Measurements from ENCODE around the gene CCDC127. TPM values are rescaled to one million over a fixed set of nuclear protein-coding genes. Genes with fewer than 3 reads are reported as not detected.
"Not testable (repeated sequence)": the region's sequence is repeated elsewhere in the genome, so short reads cannot be mapped to it uniquely, and the experiment has no call there.

The CCDC127 gene
- total RNA-seq, 1 donor from 2014 or later = 10.1 TPM

DNA sequence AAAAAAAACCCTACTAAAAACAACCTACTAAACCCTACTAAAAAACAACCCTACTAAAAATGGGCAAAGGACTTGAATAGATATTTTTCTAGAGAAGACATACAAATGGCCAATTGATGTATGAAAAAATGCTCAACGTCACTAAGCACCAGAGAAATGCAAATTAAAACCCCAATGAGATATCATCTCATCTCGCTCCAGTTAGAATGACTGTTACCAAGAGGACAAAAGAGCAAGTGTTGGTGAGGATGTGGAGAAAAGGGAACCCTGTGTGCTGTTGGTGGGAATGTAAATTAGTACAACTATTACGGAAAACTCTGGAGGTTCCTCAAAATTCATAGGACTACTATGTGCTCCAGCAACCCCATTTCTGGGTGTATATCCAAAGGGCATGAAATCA, 10.9 kb upstream of the CCDC127 start:
- H3K4me3 Mint-ChIP-seq (ENCODE audit: low read depth) = no peak overlapping the region
- no peak overlapping the region for H3K27ac Mint-ChIP-seq
- TF ChIP-seq, protein P1, sequence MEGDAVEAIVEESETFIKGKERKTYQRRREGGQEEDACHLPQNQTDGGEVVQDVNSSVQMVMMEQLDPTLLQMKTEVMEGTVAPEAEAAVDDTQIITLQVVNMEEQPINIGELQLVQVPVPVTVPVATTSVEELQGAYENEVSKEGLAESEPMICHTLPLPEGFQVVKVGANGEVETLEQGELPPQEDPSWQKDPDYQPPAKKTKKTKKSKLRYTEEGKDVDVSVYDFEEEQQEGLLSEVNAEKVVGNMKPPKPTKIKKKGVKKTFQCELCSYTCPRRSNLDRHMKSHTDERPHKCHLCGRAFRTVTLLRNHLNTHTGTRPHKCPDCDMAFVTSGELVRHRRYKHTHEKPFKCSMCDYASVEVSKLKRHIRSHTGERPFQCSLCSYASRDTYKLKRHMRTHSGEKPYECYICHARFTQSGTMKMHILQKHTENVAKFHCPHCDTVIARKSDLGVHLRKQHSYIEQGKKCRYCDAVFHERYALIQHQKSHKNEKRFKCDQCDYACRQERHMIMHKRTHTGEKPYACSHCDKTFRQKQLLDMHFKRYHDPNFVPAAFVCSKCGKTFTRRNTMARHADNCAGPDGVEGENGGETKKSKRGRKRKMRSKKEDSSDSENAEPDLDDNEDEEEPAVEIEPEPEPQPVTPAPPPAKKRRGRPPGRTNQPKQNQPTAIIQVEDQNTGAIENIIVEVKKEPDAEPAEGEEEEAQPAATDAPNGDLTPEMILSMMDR (IDR thresholded peaks at IDR 0.05; ENCODE audit: unreplicated experiment) = no peak
- H3K4me1 Mint-ChIP-seq (ENCODE audit: low read depth) = no peaks in the 10 kb centered on the region
- H3K27me3 Mint-ChIP-seq = no peaks in the 10 kb centered on the region
- peaks cover 30% of the 10 kb centered on the region for H3K36me3 Mint-ChIP-seq (ENCODE audit: insufficient read depth)
- no peaks in the 10 kb centered on the region for H3K9me3 Mint-ChIP-seq (ENCODE audit: low read depth)
- no peak for DNase-seq (ENCODE audit: low spot score, unreplicated experiment)

DNA sequence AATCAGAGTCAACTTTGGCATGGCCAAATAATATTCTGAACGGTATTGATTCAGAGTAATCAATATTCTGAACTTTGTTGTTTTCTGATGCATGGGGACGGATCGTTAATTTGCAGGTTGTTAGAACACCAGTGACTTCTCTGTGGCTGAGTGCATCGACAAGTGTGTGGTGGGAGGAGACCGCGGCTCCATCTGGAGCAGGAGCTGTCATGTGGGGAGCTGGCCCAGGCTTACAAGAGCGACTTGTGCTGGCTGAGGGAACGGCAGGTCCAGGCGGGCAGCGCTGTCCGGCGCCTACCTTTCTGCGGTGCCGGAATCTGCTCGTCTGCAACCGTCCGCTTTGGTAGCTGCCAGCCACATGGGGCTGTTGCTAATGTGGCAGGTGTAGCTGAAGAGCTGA, 9.4 kb upstream of the CCDC127 start:
- H3K27me3 Mint-ChIP-seq; H3K4me1 Mint-ChIP-seq (ENCODE audit: low read depth); H3K9me3 Mint-ChIP-seq (ENCODE audit: low read depth); H3K4me3 Mint-ChIP-seq (ENCODE audit: low read depth); DNase-seq (ENCODE audit: low spot score, unreplicated experiment); H3K27ac Mint-ChIP-seq: not testable (repeated sequence)
- H3K36me3 Mint-ChIP-seq (ENCODE audit: insufficient read depth) = peaks cover 25% of the 10 kb centered on the region

GRCh38 chr5:225334-225733, 7.4 kb upstream of the CCDC127 start:
- TF ChIP-seq, protein P1 (IDR thresholded peaks at IDR 0.05; ENCODE audit: unreplicated experiment) = no peak
- Mint-ChIP-seq H3K36me3 (ENCODE audit: insufficient read depth) (peaks cover 25% of the 10 kb centered on the region), H3K9me3 (ENCODE audit: low read depth) (no peaks in the 10 kb centered on the region), H3K27ac (no peak overlapping the region), H3K27me3 (no peaks in the 10 kb centered on the region), H3K4me3 (ENCODE audit: low read depth) (no peak overlapping the region), H3K4me1 (ENCODE audit: low read depth) (no peaks in the 10 kb centered on the region)
- no peak for DNase-seq (ENCODE audit: low spot score, unreplicated experiment)

DNA sequence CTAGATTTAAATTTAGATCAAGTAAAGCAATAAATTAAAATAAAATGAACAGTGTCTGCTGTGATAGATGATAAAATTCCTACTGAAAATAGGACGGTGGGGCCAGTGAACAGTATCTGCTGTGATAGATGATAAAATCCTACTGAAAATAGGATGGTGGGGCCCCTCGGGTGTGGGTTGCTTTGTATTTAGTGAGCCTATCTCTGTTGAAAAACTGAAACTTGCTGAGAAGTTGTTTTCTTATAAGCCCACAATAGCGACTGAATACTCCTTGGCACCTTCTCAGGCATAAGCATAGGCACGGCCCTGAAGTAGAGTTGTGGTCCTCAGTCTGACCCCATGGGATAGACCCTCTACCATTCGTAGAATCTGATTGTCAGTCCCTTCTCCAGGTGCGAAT, 5.8 kb upstream of the CCDC127 start:
- Mint-ChIP-seq H3K27me3 (no peaks in the 10 kb centered on the region), H3K36me3 (ENCODE audit: insufficient read depth) (peaks cover 23% of the 10 kb centered on the region), H3K27ac (no peak overlapping the region), H3K4me3 (ENCODE audit: low read depth) (no peak overlapping the region), H3K9me3 (ENCODE audit: low read depth) (no peaks in the 10 kb centered on the region), H3K4me1 (ENCODE audit: low read depth) (peaks cover 9% of the 10 kb centered on the region)
- TF ChIP-seq, protein P1 (IDR thresholded peaks at IDR 0.05; ENCODE audit: unreplicated experiment) = no peak
- DNase-seq (ENCODE audit: low spot score, unreplicated experiment) = no peak

DNA sequence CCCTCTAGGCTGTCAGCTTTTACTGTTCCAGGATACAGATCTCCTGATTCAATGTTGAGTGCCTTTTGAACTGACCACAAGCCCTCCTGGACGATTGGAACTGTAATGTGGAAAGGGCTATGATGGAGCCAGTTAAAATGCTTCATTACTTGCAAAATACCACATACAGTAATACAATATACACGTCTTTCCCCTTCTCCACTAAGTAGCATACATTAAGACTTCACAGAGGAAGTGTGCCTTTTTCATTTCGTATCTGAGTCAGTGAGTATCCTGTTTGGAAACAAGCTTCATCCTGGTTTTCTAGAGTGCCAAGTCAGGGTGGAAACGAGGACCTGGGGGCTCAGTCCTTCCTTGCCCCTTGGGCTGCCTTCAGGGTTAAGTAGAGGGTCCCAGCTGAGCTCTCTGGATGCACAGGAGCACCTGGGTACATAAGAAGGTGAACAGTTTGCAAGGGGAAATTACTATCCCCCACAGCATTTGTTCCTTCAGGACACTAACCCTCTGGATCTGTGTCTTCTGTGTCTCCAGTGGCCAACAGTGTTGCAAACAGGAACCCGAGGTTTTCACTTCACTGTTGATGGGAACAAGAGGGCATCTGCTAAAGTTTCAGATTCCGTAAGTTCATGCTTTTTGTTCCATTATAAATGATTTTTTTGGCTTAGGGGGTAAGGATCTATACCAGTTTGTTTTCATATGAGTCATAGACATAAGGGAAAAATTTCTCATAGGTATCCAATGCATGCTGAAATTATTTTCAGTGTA, 5.2 kb upstream of the CCDC127 start:
- DNase-seq (ENCODE audit: low spot score, unreplicated experiment); H3K4me1 Mint-ChIP-seq (ENCODE audit: low read depth); H3K27ac Mint-ChIP-seq; H3K4me3 Mint-ChIP-seq (ENCODE audit: low read depth); H3K9me3 Mint-ChIP-seq (ENCODE audit: low read depth); H3K27me3 Mint-ChIP-seq: not testable (repeated sequence)
- peaks cover 23% of the 10 kb centered on the region for H3K36me3 Mint-ChIP-seq (ENCODE audit: insufficient read depth)

GRCh38 chr5:219991-220390, 2.0 kb upstream of the CCDC127 start:
- peaks cover 17% of the 10 kb centered on the region for H3K4me1 Mint-ChIP-seq (ENCODE audit: low read depth)
- no peak overlapping the region for H3K27ac Mint-ChIP-seq
- H3K4me3 Mint-ChIP-seq (ENCODE audit: low read depth) = peak overlapping the region; percentile 94
- no peaks in the 10 kb centered on the region for H3K27me3 Mint-ChIP-seq
- H3K36me3 Mint-ChIP-seq (ENCODE audit: insufficient read depth) = peaks cover 9% of the 10 kb centered on the region
- no peaks in the 10 kb centered on the region for H3K9me3 Mint-ChIP-seq (ENCODE audit: low read depth)
- TF ChIP-seq, protein P1 (IDR thresholded peaks at IDR 0.05; ENCODE audit: unreplicated experiment) = no peak
- DNase-seq (ENCODE audit: low spot score, unreplicated experiment) = no peak
